HCEC 1CT (cell line): ENCODE measurements around the gene PPP2R3B.
"Not testable (repeated sequence)": the region's sequence is repeated elsewhere in the genome, so short reads cannot be mapped to it uniquely, and the experiment has no call there.

Source experiments
- DNase-seq: peaks from one replicate; pipeline ENCODE4 v3.0.0-alpha.2; 2017

The PPP2R3B gene

DNA sequence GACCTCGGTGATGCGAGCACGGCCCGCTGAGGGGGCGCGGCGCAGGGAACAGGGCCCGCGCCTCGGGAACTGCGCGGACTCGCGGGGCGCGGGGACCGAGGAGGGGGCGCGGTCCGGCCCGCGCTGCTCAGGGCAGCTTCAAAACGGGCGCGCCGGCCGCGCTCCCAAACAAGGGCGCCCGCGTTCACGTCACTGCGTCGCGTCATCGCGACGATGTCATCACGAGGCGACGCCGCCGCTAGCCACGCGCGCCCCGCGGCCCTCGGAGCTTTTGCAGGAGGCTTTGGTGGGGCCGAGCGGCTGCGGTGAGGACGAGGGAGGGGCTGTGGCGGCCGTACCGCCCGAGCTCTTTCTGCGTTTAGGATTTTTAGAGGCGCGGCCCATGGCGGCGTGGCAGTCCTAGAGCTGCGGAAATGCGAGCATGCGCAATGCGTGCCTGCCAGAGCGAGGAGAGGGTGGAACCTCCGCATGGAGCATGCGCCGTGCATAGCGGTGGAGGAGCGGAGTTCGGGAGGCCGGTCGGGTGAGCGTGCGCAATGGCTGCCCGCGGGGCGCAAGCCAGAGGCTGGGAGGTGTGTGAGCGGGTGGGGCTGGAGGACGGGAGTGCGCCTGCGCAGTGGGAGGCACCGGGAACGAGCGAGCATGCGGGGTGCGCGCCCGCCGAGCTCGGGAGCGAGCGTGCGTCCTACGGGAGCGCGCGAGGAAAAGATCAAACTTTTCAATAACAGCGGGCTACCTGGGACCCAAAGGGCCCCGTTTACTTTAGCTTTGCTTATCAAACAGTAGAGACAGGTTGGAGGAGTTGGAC lies at the start of gene PPP2R3B:
TSS of gene PPP2R3B (minus strand) at position 140 of the 808 bp plus-strand sequence. CDS start 216 bp downstream, outside the sequence.
- peak; percentile 97 for DNase-seq

GRCh38 chrX:435536-436122 lies 48.9 kb upstream of the PPP2R3B start:
- DNase-seq, result no peak

DNA sequence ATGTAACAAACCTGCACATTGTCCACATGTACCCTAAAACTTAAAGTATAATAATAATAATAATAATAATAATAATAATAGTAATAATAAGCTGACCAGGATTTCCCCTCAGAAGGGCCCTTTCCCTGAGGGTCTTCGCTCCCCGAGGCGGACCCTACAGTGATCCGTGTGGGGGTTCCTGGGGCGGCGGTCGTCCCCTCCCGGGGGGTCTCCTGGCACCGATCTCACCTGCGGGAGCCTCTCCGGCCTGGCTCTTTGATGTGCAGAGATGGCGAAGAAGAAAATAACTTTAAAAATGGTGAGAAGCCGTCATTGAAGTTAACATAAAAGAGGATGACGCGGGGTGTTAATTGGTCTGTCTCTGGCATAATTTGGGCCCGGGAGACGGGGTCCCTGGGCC lies 48.2 kb upstream of the PPP2R3B start:
- no peak for DNase-seq

DNA sequence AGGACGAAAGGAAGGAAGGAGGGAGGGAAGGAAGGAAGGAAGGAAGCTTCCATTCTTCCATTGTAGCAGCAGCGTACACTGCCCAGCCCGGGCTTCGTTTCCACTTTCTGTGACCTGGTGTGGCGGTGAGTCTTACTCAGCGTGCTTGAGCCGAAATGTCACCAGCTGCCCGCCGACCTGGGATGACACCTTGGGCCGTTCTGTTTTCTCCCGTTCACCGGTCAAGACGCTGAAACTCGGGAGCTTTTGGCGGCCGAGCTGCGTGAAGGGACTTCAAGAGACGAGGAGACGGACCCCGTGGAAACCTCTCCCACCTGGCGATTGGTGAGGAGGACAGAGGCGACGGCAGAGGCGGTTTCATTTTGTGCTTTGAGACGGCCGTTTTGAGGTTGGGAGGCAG lies 47.1 kb upstream of the PPP2R3B start:
- DNase-seq, result no peak

- DNase-seq, result not testable (repeated sequence)
Measured at GRCh38 chrX:432666-433065, 46.0 kb upstream of the PPP2R3B start.

- no peak for DNase-seq
Measured at GRCh38 chrX:431492-432111, 44.9 kb upstream of the PPP2R3B start.

GRCh38 chrX:431056-431455 lies 44.3 kb upstream of the PPP2R3B start:
- DNase-seq, result no peak

- DNase-seq, result no peak
Measured at GRCh38 chrX:429266-429825, 42.6 kb upstream of the PPP2R3B start.

DNA sequence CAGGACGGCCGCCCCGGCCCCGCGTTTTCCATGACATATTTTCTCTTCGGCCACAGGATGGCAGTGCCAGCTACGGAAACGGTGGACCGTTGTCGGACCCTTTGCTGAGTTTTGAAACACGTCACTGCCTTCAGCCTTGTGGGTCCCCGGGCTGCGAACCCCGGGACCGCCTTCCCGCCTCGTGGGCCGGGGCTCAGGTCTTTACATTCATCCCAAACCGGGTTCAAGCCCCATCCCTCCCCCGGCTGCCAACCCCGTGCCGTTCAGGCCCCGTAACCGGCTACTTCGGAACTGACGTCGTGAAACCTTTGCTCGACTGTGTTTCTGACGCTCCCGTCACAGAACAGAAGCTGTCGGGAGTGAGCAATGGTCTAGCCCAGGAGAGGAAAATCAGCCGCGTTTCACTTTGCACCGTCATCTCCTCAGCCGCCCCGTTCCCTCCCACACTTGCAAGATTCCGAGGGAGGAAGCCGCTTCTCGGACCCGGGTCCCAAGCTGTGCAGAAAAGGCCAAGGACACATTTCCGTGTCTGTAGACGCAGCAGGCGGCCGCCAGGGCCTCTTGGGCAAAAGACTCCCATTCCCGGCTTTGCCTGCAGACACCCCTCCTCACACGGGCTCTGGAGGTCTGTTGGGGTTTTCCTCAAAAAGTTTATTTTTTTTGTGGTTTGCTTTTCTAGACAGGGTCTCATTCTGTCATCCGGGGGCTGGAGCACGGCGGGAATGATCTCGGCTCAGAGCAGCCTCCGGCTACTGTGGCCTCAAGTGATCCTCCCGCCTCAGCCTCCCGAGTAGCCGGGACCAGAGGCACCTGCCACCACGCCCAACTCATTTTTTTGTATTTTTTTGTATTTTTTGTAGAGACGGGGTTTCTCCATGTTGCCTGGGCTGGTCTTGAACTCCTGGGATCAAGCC lies 41.4 kb upstream of the PPP2R3B start:
- DNase-seq, result no peak

- DNase-seq, result no peak
Measured at GRCh38 chrX:426881-427280, 40.2 kb upstream of the PPP2R3B start.

- no peak for DNase-seq
Measured at GRCh38 chrX:425056-425455, 38.3 kb upstream of the PPP2R3B start.

DNA sequence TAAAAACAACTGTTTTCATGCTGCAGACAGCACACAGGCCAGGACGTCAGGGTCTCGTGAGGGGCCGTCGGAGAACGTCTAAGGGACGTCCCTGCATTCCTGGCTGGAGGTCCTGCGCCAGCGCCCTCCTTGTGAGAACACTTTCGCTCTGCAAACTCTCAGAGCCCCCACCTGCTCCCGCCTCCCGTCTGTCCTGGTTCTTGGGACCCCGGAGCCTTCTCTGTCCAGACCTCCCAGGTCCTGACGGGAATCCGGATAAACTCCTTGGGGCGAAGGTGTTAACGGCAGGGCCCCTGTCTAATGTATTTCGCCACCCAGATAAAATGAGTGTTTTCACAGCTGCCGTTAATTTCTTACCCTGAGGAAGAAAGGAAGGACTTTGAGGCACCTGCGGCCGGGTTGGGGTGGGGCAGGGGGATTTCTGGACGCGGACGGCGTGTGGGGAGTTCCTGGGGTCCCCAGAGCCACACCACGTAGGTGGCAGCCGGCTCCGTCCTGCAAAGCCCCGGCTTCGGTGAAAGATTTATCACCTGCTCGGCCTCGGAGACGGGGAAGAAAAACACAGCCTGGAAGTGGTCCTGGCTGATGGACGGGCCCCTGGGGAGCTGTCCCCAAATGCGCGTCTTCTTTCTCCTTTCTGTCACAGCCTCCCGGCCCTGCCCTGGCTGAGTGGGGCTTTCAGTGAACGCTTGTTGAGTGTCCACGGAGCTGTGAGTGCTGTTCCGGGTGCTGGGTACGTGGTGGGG lies 35.1 kb upstream of the PPP2R3B start:
- no peak for DNase-seq

- DNase-seq, result no peak
Measured at GRCh38 chrX:420496-421223, 34.0 kb upstream of the PPP2R3B start.

DNA sequence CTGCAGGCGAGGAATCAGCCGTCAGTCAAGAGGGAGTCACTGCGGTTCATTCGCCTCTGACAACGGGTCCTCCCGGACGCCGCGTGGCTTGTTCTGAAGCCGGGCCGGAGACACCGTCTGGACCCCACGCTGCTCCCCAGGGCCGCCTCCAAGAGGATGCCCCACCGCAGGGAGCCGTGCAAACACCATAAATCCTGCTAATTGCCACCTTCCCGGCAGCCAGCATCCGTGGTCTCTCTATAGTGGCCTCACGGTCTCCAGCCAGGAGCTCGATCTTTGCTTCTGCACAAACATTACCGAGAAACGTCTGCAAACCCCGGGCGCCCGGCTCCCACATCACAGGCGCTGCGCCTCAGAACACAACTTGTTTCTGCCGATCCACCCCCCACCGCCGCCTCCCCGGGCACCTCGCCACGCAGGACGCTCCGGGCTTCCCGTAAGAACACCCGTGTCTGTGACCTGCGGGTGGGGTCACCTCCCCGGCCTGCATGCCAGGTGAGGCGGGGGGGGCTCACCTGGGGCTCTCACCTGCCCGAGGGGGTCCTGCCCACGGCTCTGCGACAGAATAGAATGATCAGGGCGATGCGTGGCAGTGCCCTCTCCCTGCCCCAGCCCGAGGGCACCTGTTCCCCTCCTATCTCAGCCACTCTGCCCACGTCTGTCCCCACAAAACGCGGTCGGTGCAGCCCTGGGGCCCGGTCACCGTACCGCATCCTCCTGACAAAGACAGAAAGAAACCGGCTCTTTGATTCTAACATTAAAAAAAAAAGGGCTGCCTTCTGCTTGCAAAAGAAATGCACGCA lies 32.4 kb upstream of the PPP2R3B start:
- DNase-seq, result no peak

DNA sequence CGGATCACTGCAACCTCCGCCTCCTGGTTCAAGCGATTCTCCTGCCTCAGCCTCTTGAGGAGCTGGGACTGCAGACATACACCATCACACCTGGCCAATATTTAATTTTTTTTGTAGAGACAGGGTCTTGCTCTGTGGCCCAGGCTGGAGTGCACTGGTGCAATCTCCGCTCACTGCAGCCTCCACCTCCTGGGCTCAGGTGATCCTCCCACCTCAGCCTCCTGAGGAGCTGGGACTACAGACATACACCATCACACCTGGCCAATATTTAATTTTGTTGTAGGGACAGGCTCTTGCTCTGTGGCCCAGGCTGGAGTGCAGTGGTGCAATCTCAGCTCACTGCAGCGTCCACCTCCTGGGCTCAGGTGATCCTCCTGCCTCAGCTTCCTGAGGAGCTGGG lies 28.8 kb upstream of the PPP2R3B start:
- not testable (repeated sequence) for DNase-seq

DNA sequence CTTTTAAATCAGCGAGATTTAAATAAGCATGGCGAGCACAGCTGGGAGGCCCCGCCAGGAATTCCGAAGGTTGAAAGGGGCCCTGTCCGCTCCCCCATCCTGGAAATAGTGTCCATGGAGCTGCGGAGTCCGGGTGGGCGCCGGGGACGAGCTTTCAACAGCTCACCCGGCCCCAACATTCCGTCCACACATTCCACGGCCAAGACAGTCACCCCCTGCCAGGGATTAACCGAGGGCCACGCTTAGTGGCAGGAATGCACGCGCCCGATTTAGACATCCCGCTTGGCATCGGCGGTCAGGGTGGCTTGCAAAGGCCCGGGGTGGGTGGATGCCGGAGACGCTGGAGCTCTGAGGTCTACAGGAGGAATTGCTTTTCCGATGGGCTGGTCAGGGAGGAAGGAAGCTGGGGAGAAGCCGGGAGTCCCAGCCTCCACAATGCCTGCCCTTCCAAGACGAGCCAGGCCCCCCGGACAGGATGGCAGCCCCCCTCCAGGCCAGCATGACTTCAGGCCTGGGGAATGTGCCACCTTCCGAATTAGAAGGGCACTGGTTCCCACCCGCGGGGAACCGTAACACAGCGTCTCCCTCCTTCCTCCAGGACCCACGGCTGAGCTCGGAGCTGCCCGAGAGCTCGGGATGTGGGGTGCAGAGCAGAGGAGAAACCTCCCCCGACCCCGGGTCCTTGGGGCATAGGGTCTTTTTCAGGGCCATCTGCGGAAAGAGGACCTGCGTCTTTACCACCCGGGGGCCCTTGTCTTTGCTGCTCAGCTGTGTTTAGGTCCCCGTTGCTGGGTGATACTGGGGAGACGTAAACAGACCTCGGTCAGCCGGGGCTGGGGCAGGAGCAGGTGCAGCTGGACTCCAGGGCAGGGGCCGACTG lies 26.9 kb upstream of the PPP2R3B start:
- no peak for DNase-seq

DNA sequence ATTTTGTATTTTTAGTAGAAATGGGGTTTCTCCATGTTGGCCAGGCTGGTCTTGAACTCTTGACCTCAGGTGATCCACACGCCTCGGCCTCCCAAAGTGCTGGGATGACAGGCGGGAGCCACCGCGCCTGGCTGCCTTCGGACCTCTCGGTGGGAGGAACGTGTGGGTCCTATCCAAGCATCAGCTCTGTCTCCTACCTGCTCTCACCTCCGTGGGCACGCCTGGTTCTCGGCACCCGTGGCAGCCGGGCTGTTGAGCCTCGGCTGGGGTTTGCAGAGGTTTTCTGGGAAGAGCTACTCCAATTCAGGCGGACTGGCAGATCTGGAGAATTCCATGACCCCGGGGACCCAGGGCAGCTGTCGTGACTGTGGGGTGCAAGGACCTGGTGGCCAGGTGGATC lies 23.6 kb upstream of the PPP2R3B start:
- DNase-seq, result no peak

DNA sequence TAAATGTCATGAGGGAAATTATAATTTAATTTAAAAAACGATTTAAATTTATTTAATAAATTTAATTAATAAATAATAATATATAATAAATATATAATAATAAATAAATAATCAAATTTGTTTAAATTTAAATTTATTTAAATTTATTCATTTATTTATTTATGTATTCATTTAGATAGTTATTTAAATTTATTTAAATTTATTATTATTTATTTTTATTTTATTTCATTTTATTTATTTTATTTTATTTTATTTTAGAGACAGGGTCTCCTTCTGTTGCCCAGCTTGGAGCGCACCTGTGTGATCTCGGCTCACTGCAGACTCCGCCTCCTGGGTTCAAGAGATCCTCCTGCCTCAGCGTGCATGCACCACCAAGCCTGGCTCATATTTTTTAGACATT lies 18.4 kb upstream of the PPP2R3B start:
- no peak for DNase-seq

DNA sequence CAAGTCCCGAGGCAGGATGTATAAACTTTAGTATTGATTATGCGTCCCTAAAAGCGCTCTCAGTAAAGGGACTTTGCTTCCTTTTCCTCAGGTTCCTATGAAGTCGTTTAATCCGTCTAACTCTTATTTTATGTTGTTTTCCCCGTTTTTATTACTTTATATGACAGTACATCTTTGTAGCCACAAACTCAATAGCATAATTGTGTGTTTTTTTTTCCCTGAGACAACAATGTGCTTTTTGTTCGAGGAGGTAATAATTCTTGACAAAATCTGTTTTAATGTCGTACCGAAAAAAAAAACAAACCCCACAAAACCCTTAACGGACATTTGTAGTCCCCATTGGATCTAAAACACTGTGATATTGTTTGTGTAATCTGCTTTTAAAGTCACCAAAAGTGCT lies 17.9 kb upstream of the PPP2R3B start:
- no peak for DNase-seq
